Measurements from ENCODE around the gene ZBP1. TPM values are rescaled to one million over a fixed set of nuclear protein-coding genes. Genes with fewer than 3 reads are reported as not detected.

The ZBP1 gene
- total and polyA plus RNA-seq, 10 of the 15 experiments (the other 5 are each of a cell fraction or from before 2014, with no cell fraction given), result 0.93 to 10.6 (median 4.8) TPM

- TF ChIP-seq CTCF (IDR thresholded peaks at IDR 0.05 in 2 of 3, conservative IDR thresholded peaks at IDR 0.05 in 1 of 3; ENCODE audit: control insufficient read depth in 2 of 3, extremely low read depth in 1 of 3, insufficient read depth in 1 of 3, low read depth in 3 of 3, low read length in 3 of 3) (no peak), EED (IDR thresholded peaks at IDR 0.05; ENCODE audit: low read depth) (no peak), SIN3A (IDR thresholded peaks at IDR 0.05; ENCODE audit: low read depth, low read length) (no peak), IRF3 (IDR thresholded peaks at IDR 0.05) (no peak), E2F8 (IDR thresholded peaks at IDR 0.05; ENCODE audit: low read depth, partially characterized antibody) (no peak), PBX3 (IDR thresholded peaks at IDR 0.05; ENCODE audit: insufficient replicate concordance, low read depth, low read length) (no peak), IKZF2 (IDR thresholded peaks at IDR 0.05) (no peak)
These were observed 38.8 kb downstream of the ZBP1 start (continued) for GRCh38 chr20:57581202-57582028.
